Hippocampal formation (tissue), 2 donors: Measurements from ENCODE around the gene LRRC75A.
"Not testable (repeated sequence)": the region's sequence is repeated elsewhere in the genome, so short reads cannot be mapped to it uniquely, and the experiment has no call there.

Experiments used
- DNase-seq, 2 donors: peaks; one replicate each; lab custom pipeline; 2025; lab: John Stamatoyannopoulos, UW

The LRRC75A gene

DNA sequence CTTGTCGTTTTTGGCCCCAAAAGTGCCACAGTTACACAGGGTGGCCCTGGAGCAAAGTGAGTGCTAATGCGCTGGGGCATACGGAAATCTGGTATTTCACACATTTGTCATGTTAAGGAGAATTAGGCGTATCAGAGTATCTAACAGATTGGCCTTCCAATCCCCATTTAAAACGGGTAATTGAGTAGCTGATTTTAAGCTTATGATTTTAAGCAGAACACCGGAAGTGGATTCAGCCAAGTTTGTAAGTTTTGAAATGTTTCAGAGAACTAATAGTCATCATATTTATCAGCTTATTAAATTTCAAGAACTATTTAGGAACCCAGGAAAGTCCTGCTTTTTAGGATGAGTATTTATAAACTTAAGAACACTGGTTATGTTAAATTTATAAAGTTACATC lies 19.5 kb downstream of the LRRC75A start:
- no peak for DNase-seq

DNA sequence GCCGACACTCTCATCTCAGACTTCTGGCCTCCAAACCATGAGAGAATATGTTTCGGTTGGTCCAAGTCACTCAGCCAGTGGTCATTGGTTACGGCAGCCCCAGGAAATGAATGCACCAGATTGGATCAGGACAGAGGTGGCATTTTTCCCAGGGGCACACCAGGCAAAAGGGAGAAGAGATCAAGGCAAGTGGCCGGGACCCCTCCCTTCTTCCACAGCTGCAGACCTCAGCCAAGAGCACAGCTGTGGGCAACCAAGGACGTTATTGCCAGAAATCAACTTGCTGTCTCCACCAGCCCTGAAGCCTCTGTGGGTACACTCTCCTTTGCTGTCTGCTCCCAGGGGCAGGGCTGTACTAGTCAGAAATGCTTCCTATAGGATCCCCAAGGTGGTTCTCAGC lies 20.7 kb downstream of the LRRC75A start:
- no peak for DNase-seq

DNA sequence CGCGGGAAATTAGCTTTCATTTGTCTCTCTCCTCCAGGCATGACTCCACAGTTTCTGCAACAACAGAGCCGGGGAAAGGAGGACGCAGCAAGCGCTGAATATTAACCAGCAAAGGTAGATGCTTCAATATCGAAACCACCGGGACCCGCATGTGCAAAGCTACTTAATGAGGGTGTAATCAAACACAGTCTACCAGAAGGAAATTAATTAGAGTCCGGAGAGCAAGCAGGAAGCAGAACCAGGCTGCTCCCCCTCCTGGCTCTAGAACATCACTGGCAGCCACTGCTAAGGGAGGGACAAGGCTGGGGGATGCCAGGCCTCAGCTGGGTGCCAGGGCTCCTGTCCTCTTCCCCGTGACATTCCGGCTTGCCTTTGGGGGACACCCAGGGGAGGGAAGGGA lies 21.7 kb downstream of the LRRC75A start:
- peak in 1 of 2 donors; percentile 22 for DNase-seq

DNA sequence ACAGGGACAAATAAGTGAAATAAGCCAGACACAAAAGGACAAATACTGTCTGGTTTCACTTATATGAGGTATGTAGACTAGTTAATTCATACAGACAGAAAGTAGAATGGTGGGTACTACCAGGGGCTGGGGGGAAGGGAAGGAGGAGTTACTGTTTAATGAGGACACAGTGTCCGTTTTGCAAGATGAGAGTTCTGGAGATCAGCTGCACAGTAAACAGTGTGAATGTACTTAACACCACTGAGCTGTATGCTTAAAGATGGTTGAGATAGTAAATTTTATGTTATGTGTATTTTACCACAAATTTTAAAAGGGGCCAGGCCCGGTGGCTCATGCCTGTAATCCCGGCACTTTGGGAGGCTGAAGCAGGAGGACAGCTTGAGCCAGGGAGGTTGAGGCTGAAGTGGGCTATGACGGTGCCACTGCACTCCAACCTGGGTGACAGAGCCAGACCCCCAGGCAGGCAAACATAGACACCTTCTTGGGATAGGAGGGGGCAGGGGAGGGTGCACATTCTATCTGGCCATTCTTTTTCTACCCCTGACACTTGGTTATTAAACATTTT lies 23.5 kb downstream of the LRRC75A start:
- no peak for DNase-seq

DNA sequence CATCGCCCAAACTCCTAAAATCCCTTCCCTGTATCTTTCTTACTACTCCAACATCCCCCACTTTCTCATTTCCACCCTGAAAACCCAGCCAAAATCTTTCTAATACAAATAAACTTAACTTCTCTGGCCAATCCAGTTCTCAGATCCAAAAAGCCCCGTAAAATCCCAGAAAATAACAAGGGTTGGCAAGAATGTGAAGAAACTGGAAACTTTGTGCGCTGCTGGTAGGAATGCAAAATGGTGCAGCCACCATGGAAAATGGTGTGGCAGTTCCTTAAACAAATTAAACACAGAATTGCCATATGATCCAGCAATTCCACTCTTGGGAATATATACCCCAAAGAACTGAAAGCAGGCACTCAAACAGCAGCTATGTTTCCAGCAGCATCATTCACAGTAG lies 24.1 kb downstream of the LRRC75A start:
- DNase-seq: no peak

DNA sequence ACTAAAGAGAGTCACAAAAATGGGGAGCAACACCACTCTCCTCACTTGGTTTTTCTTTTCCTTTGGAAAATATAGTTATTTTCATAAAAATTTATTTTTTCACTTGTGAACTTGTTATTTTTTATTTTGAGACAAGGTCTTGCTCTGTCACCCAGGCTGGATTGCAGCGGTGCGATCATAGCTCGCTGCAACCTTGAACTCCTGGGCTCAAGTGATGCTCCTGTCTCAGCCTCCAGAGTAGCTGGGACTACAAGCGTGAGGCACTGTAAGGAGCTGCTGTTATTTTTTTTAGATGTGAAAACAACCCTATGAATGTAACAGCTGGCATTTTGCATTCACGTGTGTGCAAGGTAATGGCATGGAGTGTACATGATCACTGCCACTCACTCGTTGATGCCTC lies 24.9 kb downstream of the LRRC75A start:
- no peak for DNase-seq

DNA sequence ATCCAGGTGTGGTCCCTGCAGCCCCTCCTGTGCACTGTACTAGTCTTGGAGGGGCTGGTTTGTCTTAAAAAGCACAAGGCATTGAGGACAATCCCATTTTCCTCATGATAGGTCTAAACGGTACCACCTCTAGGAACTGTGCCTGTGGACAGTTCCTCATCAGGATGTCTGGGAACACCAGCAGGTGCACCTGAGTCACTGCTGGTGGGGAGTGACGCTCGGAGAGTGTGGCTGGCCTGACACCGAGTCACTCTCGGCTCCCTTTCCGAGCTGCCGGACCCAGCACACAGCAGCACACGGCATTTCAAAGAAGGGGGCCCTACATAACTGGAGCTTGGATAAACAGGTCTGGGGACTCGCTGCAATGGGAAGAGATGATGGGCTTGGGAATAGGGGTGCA lies 25.6 kb downstream of the LRRC75A start:
- DNase-seq: no peak

DNA sequence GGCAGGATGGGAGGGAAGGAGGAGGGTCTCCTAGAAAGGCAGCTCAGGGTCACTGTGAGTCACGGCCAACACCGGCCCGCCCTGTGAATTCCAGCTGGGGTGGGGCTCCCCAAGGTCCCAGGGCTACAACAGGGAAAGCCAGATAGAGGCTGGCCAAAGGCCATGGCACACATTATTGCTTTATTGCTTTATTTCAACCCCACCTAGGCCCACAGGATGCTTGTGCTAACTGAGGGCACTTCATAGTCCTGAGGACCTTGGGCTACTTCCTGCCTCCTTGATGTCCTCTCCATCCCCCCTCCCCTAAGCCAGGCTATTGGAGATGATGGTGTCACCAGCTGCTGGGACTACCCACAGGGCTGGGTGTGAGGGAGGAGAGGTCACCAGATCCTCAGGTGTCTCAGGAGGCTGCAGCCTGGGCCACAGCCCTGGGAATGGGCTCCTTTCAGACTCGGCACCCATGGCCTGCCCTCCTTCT lies 26.1 kb downstream of the LRRC75A start:
- no peak for DNase-seq

DNA sequence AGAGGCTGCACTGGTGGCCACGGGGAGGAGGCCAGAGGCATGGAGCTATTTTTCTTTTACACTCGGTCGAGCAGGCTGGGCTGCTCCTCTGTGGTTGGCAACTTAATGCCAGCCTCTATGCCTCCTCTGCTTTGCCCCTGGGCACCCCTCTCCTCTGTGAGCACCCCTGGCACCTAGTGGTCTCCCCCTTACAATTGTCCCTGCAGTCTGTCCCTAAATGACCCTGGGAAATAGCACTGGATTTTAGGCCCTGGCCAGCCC lies 27.0 kb downstream of the LRRC75A start:
- DNase-seq: no peak

DNA sequence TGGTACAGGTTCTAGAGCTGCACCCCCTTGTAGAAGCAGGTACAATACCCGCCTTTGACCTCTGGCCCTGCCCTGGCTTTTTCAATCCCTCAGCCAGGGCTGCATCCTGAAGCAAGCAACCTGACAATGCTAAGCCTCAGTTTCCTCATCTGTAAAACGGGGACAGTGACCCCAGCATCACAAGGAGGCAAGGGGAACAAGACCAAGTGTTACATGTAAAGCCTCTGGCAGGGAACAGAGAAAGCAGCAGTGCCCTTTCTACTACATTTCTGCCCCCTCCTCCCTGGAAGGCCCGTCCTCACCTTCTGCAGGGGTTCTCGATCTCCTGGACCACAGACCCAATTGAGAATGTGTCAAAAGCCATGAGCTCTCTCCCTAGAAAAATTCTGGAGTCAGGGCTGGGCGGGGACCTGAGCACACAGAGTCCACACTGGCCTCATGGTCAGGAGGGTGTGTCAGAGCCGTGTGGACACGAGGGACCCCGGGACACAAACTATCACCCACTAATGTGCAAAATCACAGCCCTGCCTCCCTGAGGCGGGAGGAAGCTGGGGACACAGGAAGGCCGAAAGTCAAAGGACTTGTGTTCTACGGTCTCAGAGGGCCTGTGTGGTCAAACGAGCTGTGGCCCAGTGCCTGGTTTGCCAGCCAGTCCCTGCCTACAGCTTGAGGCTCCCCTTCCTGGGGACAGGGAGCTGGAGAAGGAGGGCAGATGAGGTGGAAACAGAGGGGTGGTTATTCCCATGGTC lies 27.5 kb downstream of the LRRC75A start:
- DNase-seq: no peak

DNA sequence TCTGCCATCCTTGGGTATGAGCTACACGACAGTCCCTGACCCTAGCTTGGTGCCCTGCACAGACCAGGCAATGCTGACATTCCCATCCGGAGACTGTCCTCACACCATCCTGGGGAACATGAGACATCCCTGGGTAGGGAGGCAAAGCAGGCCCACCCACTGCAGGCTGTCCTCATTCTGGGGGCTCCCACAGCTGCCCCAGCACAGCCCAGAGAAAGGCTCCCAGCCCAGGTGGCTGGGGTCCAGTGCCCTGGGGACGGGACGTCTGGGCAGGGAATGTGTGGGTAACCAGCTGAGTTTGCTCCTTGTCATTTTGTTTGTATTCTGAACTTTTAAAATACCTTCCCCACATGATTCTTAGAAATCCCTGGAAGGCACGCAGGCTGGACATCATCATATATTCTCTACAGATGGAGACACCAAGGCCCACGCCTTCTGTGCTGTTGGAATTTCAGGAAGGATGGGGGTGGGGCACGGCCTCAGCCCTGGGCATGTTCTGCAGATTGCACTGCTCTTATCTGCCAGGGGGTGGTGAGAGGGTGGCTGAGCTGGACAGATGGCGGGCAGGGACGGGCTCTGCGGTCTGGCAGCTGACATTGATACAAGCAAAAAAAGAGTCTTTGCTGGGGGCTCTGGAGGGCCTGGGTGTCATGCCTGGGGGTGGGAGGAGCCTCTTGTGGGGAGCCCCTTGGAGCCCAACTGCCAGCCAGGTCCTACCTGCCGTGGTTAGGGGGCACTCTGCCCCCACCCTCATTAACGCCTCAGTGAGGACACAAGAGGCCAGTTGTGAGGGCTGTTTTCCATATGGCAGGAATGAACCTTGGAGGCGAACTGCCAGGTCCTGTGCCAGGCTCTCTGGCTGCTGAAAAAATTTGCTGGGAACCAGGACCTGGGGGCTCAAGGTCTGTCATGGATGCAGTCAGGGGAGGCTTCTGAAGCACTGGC lies 28.4 kb downstream of the LRRC75A start:
- DNase-seq: no peak

DNA sequence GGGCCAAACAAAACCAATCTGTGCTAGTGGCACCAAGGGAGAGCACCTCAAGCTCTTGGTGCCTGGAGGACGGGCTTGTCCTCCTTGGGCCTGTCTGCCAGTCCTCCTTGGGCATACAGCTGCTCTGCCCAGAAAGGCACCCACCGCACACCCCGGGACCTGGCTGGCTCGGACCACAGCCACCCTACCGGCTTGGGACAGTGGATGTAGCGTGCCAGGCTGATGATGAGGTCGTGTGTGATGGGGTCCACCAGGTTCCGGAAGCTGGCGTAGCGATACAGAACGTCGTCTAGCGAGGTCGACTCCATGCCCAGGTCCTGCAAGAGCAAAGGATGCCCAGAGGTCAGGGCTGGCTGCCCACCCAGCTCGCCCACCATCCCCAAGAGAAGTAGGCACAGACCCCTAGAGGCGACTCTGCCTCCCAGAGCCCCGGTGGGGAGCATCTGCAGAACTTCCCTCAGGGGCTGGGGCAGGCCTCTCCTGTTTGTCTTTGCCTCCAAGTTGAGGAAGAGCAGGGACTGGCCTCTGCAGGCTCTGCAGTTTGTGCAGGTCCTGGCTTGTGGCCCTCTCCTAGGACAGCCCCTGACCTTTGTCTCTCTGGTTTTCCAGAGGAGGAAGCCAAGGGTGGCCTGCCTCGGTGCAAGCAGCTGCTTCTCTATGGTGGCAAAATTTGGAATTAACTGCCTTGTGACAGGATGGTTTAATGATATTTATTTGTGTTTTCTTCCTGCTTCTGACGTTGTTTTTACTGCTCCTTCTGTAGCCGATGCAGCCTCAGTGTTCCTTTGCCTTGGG lies 29.7 kb downstream of the LRRC75A start:
- no peak for DNase-seq

DNA sequence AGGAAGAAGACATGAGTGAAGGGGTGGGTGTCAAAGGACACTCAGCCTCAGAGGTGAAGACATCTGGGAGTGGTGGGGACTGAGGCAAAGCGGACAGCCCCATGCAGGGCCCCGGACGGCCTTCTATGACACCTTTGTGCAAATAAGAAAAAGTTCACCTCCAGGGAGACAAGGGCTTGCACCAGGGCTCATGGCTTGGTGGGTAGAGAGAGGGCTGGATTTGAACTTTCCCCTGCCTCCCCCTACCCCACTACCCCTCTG lies 30.5 kb downstream of the LRRC75A start:
- no peak for DNase-seq

DNA sequence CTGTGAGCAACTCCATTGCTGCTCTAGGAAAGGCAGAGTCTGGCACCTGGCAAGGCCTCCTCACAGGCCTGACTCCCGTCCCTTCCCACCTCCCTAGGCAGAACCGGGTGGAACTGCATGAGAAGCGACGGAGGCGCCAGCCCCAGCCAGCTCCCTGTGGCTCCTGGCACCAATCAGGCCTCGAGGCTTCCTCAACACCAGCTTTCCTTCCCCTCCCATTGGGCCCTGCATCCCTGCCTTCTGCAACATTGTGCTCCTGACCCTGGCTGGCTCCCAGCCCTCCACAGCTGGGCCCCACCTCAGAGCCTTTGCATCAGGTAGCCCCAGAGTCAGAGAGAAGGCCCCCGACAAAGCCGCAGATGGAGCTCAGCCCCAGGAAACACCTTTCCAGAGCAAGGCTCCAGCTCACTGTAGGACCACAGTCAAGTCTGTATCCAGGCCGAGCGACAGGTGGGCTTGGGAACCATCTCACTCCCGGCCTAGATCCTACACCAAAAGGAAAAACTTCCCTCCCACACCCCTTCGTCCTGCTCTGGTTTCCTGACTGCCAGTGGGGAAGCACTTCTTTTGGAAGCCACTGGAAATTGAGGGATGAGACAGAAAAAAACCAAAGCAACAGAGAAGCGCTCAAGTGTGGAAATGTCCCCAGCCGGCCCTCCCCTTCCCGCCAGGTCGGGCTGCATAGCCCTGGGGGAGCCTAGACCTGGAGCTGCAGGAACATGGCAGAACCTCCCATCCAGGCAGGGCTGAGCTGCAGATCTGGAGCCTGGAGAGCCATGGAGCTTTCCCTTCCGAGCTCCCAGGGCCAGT lies 31.0 kb downstream of the LRRC75A start:
- DNase-seq: no peak

DNA sequence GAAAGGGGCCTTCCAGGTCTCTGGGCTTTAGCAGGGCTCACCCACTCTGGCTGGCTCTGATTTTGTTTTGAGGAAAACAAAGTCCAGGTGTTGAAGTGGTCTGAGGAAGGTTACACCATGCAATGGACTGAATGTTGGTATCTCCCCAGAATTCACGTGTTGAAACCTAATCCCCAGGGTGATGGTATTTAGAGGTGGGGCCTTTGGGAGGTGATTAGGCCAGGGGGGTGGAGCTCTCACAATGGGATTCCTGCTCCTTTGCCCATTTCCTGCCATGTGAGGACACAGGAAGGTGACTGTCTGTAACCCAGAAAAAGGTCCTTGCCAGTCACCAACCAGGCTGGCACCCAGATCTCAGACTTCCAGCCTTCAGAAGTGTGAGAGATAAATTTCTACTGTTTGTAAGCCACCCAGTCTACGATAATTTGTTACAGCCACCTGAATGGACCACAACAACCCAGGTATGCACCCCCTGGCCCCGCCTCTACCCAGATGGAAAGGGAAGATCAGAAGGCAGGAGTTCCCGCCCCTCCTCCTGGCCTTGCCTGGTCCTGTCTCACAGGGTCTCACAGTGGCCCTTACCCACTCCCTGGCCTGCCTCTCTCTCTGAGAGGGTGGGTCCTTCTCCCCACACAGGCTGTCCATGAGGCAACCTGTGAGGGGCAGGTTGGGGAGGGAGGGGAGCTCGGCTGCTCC lies 32.0 kb downstream of the LRRC75A start:
- no peak for DNase-seq

DNA sequence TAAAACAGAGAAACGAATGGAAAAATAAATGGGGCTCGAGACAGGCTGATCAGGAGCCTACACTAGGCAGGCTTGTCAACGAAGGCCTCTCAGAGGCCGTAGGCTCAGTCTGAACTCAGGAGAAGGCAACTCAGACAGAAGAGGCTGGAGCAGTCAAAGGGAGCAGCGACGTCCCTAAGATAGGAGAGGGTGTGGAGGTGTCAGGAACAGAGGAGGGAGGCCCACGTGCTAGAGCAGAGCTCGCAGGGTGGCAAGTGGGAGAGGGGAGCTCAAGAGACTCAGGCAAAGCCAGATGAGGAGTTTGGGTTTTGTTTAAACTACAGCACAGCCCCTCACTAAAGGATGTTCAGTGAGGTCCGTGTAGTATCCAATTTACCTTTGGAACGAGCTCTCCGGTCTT lies 32.7 kb downstream of the LRRC75A start:
- DNase-seq: no peak

DNA sequence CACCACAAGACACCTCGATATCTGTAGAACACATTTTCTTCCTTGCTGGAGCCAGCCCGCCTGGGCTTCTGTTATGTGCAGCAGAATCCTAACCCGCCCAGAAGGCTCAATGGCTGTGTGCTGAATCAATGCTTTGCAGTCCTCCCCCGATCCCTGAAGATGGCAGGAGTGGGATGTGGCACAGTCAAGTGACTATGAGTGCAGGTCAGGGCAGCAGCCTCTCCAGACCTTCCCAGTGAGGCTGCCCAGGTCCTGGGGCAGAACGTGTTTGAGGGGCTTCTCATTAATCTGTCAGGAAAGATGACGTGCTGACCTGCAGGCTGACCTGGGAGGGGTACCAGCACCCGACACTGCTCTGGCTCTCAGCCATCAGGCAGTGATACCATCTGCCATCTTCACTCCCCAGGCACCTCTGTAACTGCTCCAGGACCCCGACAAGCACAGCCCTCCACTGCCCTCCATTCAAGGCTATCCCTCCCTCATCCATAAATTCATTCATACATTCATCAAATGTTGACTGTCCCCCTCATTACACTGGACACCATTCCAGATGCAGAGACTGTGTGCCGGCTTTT lies 35.2 kb downstream of the LRRC75A start:
- peak in 1 of 2 donors; percentile 21 for DNase-seq

DNA sequence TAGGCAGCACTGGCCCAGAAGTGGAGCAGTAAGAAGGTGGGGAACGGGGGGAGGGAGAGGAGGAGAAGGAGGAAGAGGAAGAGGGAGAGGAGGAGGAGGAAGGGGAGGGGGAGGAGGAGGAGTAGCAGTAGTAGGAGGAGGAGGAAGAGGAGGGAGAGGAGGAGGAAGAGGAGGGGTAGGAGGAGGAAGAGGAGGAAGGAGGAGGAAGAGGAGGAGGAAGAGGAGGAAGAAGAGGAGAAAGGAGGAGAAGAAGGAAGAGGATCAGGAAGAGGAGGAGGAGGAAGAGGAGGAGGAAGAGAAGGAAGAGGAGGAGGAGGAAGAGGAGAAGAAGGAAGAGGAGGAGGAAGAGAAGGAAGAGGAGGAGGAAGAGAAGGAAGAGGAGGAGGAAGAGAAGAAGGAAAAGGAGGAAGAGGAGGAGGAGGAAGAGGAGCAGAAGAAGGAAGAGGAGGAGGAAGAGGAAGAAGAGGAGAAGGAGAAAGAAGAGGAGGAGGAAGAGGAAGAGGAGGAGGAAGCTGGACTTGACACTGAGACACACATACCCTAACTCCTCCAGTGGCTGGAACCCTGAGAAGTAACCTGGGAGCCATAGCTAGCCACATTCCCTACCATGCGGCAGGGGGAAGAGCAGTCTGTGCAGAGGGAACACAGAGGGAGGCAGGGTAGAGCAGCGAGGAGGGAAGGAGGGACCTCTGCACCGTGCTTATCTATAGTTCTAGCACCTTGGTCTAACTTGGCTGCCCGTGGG lies 35.8 kb downstream of the LRRC75A start:
- no peak for DNase-seq

DNA sequence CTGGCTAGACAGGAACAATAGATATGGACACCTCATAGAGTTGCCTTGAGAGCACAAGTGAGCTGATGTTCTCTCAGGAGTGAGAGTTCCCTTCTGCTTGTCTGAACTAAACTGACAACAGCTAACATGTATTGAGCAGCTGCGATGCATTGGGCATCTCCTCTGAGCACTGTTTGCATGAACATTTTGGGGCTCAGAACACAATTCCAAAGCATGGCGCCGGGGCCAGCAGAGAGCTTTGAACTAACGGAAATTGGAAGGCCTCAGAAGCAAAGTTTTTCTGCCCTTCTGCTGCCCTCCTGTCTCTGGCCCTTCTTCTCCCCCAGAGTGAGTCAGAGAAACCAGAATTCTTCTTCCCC lies 38.5 kb downstream of the LRRC75A start:
- no peak for DNase-seq

DNA sequence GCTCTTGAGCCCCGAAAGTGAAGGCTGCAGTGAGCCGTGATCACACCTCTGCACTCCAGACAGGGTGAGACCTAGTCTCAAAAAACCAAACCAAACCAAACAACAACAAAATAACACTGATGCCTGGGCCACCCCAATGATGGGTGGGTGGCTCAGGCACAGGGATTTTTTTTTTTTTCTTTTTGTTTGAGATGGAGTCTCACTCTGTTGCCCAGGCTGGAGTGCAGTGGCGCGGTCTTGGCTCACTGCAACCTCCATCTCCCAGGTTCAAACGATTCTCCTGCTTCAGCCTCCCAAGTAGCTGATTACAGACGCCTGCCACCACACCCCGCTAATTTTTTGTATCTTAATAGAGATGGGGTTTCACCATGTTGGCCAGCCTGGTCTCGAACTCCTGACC lies 39.7 kb downstream of the LRRC75A start:
- DNase-seq: not testable (repeated sequence)
